BE2C (cell line): ENCODE data around the gene ZNF750.

Source experiments
- DNase-seq: peaks from one replicate; pipeline ENCODE4 v3.0.0-alpha.2; 2020
- H3K27me3 ChIP-seq: fragments of 250-450 bp; sonication (Bioruptor Pico); 2 replicates; pipeline ENCODE4 v1.5.1; 2020; ENCODE audit warnings: mild to moderate bottlenecking
- H3K36me3 ChIP-seq: fragments of 250-450 bp; sonication (Bioruptor Pico); 2 replicates; pipeline ENCODE4 v1.5.1; 2020; ENCODE audit warnings: mild to moderate bottlenecking
- H3K4me1 ChIP-seq: fragments of 250-450 bp; sonication (Bioruptor Pico); 2 replicates; pipeline ENCODE4 v1.5.1; 2020
- H3K4me3 ChIP-seq: 2 replicates; pipeline ENCODE4 v1.5.1; 2011; ENCODE audit warnings: low read depth, low read length
- H3K9me3 ChIP-seq: fragments of 250-450 bp; sonication (Bioruptor Pico); 2 replicates; pipeline ENCODE4 v1.5.1; 2020
- TF ChIP-seq, protein P1 (sequence below): IDR thresholded peaks from 2 replicates; pipeline ENCODE4 v1.5.1; 2012; ENCODE audit warnings: mild to moderate bottlenecking, low read depth, low read length

Gene ZNF750

DNA sequence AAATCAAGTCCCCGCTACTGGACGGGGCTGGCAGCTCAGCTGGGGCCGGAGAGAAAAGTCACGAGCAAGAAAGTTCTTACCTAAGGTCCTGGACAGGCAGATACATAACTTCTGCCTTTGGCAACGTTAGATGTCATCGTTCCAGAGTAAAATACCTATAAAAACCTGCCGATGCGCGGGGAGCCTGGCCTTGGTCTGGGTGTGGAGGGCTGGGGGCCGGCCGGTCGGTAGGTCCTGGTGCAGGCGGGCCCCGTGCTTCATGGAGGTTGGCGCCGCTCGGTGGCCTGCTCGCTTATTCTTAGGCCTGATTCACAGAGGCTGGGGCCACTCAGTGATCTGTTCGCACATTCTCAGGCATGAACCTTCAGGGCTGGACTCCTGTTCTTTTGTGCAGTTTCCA is 33.7 kb upstream of the ZNF750 start:
- Histone ChIP-seq H3K36me3 (peaks cover 3% of the 10 kb centered on the region), H3K9me3 (no peaks in the 10 kb centered on the region), H3K4me3 (no peak overlapping the region), H3K27me3 (no peaks in the 10 kb centered on the region), H3K4me1 (no peaks in the 10 kb centered on the region; the same call in 1 of the 2 replicates)
- TF ChIP-seq, protein P1, sequence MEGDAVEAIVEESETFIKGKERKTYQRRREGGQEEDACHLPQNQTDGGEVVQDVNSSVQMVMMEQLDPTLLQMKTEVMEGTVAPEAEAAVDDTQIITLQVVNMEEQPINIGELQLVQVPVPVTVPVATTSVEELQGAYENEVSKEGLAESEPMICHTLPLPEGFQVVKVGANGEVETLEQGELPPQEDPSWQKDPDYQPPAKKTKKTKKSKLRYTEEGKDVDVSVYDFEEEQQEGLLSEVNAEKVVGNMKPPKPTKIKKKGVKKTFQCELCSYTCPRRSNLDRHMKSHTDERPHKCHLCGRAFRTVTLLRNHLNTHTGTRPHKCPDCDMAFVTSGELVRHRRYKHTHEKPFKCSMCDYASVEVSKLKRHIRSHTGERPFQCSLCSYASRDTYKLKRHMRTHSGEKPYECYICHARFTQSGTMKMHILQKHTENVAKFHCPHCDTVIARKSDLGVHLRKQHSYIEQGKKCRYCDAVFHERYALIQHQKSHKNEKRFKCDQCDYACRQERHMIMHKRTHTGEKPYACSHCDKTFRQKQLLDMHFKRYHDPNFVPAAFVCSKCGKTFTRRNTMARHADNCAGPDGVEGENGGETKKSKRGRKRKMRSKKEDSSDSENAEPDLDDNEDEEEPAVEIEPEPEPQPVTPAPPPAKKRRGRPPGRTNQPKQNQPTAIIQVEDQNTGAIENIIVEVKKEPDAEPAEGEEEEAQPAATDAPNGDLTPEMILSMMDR: no peak
- DNase-seq: no peak

GRCh38 chr17:82872591-82873520 is 33.0 kb upstream of the ZNF750 start:
- no peaks in the 10 kb centered on the region; the same call in 1 of the 2 replicates for H3K4me1 ChIP-seq
- no peak for DNase-seq
- TF ChIP-seq, protein P1: no peak
- H3K36me3 ChIP-seq: peaks cover 3% of the 10 kb centered on the region
- no peaks in the 10 kb centered on the region for H3K9me3 ChIP-seq
- no peak overlapping the region for H3K4me3 ChIP-seq
- H3K27me3 ChIP-seq: no peaks in the 10 kb centered on the region

DNA sequence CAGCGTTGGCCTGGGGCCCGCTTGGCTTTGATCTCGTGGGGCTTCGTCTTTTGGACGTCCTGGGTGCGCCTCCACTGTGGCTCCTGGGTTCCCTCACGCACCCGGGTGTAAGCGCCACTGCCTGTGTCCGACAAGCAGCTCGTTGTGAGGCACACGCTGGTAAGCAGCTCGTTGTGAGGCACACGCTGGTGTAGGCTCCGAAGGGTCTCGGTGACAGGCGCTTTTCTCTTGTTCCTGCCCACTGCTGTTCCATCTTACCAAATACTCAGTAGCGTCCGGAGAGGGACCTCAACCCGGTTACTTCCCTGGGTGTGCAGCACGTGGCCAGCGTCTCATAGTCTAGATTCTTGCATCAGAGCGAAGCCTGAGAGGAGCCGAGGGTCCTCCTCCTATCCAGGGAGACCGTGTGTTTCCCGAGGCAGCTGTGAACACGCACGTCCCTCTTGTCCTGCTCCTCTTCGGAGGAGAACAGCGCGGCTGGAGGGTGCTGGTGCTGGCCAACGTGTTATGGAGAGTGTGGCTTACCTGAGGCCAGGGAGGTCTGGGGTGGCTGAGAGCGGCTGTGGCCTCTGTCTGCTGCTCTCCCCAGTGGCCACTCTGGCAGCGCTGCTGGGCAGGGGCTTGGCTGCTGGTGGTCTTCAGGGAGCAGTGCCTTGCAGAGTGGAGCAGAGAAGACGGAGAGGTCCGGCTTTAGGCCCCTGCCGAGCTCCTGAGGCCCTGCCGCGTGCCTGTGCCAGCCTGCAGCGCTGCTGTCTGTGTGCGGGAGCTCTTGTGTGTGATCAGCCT is 32.1 kb upstream of the ZNF750 start:
- Histone ChIP-seq H3K4me3 (no peak overlapping the region), H3K27me3 (no peaks in the 10 kb centered on the region), H3K36me3 (peaks cover 3% of the 10 kb centered on the region), H3K9me3 (no peaks in the 10 kb centered on the region), H3K4me1 (peaks cover 4% of the 10 kb centered on the region)
- DNase-seq: no peak
- TF ChIP-seq, protein P1: no peak

DNA sequence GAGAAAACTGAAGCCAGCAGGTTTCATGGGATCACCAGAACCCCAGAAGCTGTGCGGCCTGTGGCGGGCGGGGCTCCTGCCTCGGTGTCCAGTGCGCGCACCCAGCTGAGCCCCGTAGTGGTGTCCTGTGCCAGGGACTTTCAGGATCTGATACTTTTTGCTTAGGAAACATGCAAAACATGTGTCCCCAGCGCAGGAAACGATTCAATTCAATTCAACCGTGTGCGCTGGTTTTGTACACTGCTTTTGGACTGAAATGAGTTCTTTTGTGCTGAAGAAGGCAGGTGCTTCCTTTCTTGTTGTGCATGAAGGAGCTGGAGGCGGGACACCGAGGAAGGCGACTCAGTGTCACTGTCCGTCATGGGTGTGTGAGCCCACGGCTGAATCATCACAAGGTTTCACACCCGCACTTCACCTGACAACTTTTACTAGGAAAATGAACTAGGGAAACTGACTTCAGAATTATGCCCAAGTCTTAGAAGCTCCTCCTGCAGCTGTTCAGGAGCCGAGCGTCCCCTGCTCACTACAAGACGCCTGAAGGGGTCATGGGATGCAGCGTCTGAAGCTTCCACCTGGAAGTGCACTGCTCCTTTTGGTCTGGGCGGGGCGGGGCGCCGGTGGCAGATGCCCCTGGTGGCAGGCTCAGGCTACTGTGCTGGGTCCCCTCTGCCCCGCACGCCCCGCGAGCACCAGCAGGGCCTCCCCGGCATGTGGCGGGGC is 31.4 kb upstream of the ZNF750 start:
- H3K27me3 ChIP-seq: no peaks in the 10 kb centered on the region
- TF ChIP-seq, protein P1: 0 out of 2 replicates have a peak, but pooled peaks have one; percentile 4
- H3K4me1 ChIP-seq: peaks cover 11% of the 10 kb centered on the region
- H3K9me3 ChIP-seq: no peaks in the 10 kb centered on the region
- H3K36me3 ChIP-seq: peaks cover 3% of the 10 kb centered on the region
- H3K4me3 ChIP-seq: no peak overlapping the region
- no peak for DNase-seq

GRCh38 chr17:82870541-82870940 is 30.7 kb upstream of the ZNF750 start:
- Histone ChIP-seq H3K9me3 (no peaks in the 10 kb centered on the region), H3K27me3 (no peaks in the 10 kb centered on the region), H3K4me3 (no peak overlapping the region), H3K4me1 (peaks cover 16% of the 10 kb centered on the region), H3K36me3 (peaks cover 3% of the 10 kb centered on the region)
- TF ChIP-seq, protein P1: no peak
- no peak for DNase-seq
